Measurements from ENCODE around the gene MINAR1. TPM values are rescaled to one million over a fixed set of nuclear protein-coding genes. Genes with fewer than 3 reads are reported as not detected.
"Not testable (repeated sequence)": the region's sequence is repeated elsewhere in the genome, so short reads cannot be mapped to it uniquely, and the experiment has no call there.

The MINAR1 gene
- total RNA-seq, 2 donors from 2014 or later = 0.95 to 1.3 TPM

DNA sequence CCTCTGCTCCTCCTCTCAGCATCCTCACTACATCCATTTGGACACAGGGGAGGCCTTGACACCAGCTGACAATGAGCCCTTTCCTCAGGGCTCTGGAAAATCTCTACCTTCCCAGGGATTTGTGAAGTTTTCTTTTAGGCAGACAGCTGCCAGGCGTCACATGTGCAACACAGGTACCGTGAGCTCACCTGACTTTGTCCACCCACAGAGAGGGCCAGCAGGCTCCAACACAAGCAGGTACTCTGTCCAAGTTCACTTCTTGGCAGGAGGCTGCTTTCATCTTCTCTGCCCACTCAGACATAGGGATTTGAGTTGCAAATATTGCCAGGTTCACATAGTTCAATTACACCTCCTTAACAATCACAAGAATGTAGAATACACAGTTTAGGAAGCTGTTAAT is 15.3 kb upstream of the MINAR1 start:
- Histone ChIP-seq H3K36me3 (no peaks in the 10 kb centered on the region), H3K9me3 (no peaks in the 10 kb centered on the region), H3K27ac (no peak overlapping the region), H3K27me3 (replicated peaks; ENCODE audit: insufficient read depth) (no peaks in the 10 kb centered on the region), H3K4me3 (no peak overlapping the region), H3K4me1 (ENCODE audit: control insufficient read depth in 1 of 2, low read depth in 2 of 2) (no peaks in the 10 kb centered on the region)
- ATAC-seq (ENCODE audit: insufficient number of reproducible peaks, low FRiP score, low read depth) (no peak), DNase-seq (ENCODE audit: low spot score) (no peak)
- no peak for TF ChIP-seq CTCF (IDR thresholded peaks at IDR 0.05)

- Histone ChIP-seq H3K36me3 (no peaks in the 10 kb centered on the region), H3K4me3 (no peak overlapping the region)
- no peak for ATAC-seq (ENCODE audit: insufficient number of reproducible peaks, low FRiP score, low read depth)
These were observed 13.3 kb upstream of the MINAR1 start for GRCh38 chr15:79418693-79419279.

DNA sequence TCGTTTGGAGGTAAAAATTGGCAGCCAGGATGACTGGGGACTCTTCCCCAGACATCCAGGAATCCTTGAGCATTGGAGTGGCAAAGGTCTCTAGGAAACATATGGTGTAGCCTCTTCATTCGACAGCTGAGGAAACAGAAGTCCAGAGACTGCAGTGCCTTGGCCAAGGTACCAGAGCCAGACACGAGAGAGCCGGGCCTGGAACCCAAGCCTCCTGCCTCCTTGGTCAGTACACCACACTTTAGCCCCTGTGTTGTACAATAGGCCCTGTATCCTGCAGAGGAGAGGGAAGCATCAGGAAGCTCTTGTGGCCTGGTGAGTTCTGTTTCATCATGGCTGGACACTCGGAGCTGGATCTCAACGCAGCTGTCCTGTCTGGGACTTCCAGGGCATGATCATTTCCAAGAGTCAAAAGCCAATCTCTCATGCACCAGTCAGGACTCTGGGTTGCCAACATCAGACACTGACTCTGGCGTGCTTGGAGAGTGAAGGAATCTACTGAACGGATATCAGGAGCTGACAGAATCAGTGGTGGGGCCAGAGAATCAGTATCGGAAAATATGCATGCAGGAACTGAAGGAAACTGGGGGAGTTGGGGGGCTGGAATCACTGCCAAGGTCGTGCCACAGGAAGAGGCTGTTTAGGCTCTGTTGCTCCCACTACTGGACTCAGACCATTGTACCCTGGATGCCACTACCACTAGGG is 6.4 kb upstream of the MINAR1 start:
- Histone ChIP-seq H3K4me1 (ENCODE audit: control insufficient read depth in 1 of 2, low read depth in 2 of 2) (no peaks in the 10 kb centered on the region), H3K9me3 (no peaks in the 10 kb centered on the region), H3K4me3 (no peak overlapping the region), H3K27ac (no peak overlapping the region), H3K36me3 (no peaks in the 10 kb centered on the region), H3K27me3 (replicated peaks; ENCODE audit: insufficient read depth) (peaks cover 4% of the 10 kb centered on the region)
- no peak for TF ChIP-seq CTCF (IDR thresholded peaks at IDR 0.05)
- ATAC-seq (ENCODE audit: insufficient number of reproducible peaks, low FRiP score, low read depth) = no peak
- no peak for DNase-seq (ENCODE audit: low spot score)

More at GRCh38 chr15:79418693-79419279, 13.3 kb upstream of the MINAR1 start:
- DNase-seq (ENCODE audit: low spot score) = no peak
- Histone ChIP-seq H3K4me1 (ENCODE audit: control insufficient read depth in 1 of 2, low read depth in 2 of 2) (no peaks in the 10 kb centered on the region), H3K9me3 (no peaks in the 10 kb centered on the region), H3K27me3 (replicated peaks; ENCODE audit: insufficient read depth) (no peaks in the 10 kb centered on the region), H3K27ac (no peak overlapping the region)
- no peak for TF ChIP-seq CTCF (IDR thresholded peaks at IDR 0.05)

- not testable (repeated sequence) for H3K27me3 ChIP-seq (replicated peaks; ENCODE audit: insufficient read depth); DNase-seq (ENCODE audit: low spot score); ATAC-seq (ENCODE audit: insufficient number of reproducible peaks, low FRiP score, low read depth)
These were observed 5.2 kb upstream of the MINAR1 start for GRCh38 chr15:79426899-79427298.

DNA sequence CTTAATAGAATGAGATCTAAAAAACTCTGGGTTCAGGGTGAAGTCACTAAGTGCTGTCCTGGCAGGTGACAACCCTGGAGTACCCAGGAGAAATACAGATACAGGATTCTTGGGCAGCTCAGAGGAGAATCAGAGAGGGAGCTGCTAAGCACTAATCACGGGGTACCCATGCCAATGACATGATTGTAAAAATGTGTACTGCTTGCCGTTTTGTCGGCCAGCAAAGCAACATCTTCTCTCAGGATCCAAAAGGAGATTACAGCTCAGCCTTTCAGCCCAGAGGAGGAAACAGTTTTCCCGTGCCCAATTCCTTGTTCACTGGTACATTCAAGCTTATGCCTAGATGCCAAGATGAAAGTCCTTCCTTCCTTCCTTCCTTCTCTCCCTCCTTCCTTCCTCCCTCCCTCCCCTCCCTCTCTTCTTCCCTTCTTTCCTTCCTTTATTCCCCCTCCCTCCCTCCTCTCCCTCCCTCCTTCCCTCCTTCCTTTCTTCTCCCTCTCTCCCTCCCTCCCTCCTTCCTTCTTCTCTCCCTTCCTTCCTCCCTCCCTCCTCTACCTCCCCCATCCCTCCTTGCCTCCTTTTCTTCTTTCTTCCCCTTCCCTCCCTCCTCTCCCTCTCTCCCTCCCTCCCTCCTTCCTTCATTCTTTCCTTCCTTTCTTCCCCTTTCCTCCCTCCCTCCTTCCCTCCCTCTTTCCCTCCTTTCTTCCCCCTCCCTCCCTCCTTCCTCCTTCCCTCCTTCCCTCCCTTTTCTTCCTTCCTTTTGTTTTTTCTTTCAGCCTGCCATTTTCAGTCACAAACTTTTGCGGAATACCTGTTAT is 4.1 kb upstream of the MINAR1 start:
- ATAC-seq (ENCODE audit: insufficient number of reproducible peaks, low FRiP score, low read depth) = no peak
- peaks cover 4% of the 10 kb centered on the region for H3K27me3 ChIP-seq (replicated peaks; ENCODE audit: insufficient read depth)
- peaks cover 0 to 10% of the 10 kb centered on the region in 2 donors for H3K4me1 ChIP-seq (ENCODE audit: control insufficient read depth in 1 of 2, low read depth in 2 of 2)
- no peak for TF ChIP-seq CTCF (IDR thresholded peaks at IDR 0.05)
- H3K36me3 ChIP-seq = no peaks in the 10 kb centered on the region
- no peak overlapping the region for H3K4me3 ChIP-seq
- no peaks in the 10 kb centered on the region for H3K9me3 ChIP-seq
- H3K27ac ChIP-seq = no peak overlapping the region
- no peak for DNase-seq (ENCODE audit: low spot score)

More at GRCh38 chr15:79426899-79427298, 5.2 kb upstream of the MINAR1 start:
- not testable (repeated sequence) for H3K4me1 ChIP-seq (ENCODE audit: control insufficient read depth in 1 of 2, low read depth in 2 of 2); H3K36me3 ChIP-seq; H3K27ac ChIP-seq; H3K9me3 ChIP-seq; H3K4me3 ChIP-seq

All from thoracic aorta (tissue), 2 donors.